ENCODE data around the gene YWHAQ.

The YWHAQ gene

DNA sequence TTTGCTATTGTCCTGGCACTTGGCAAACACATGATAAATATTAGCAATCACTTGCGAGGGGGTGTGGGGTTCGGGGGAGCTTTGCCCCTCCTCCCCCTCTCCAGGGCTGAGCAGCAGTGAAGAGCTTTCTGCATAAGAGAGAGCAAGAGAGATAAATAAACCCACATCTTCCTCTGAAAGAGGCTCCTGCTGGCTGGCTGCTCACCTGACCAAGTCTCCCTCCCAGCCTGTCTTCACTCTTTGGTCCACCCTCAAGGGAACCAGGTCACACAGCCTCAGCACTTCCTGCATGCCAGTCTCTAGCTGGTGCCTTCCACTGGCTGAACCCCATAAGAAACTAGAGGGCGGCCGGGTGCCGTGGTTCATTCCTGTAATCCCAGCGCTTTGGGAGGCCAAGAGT is 18.5 kb upstream of the YWHAQ start:
- Mint-ChIP-seq H3K27ac (no peak overlapping the region), H3K4me1 (peaks cover 28% of the 10 kb centered on the region), H3K36me3 (ENCODE audit: low read depth) (no peaks in the 10 kb centered on the region), H3K9me3 (no peaks in the 10 kb centered on the region), H3K4me3 (no peak overlapping the region), H3K27me3 (ENCODE audit: low read depth, poor library complexity) (peaks cover 28% of the 10 kb centered on the region)
- DNase-seq = no peak
- TF ChIP-seq, protein P1, sequence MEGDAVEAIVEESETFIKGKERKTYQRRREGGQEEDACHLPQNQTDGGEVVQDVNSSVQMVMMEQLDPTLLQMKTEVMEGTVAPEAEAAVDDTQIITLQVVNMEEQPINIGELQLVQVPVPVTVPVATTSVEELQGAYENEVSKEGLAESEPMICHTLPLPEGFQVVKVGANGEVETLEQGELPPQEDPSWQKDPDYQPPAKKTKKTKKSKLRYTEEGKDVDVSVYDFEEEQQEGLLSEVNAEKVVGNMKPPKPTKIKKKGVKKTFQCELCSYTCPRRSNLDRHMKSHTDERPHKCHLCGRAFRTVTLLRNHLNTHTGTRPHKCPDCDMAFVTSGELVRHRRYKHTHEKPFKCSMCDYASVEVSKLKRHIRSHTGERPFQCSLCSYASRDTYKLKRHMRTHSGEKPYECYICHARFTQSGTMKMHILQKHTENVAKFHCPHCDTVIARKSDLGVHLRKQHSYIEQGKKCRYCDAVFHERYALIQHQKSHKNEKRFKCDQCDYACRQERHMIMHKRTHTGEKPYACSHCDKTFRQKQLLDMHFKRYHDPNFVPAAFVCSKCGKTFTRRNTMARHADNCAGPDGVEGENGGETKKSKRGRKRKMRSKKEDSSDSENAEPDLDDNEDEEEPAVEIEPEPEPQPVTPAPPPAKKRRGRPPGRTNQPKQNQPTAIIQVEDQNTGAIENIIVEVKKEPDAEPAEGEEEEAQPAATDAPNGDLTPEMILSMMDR (IDR thresholded peaks at IDR 0.05) = no peak

DNA sequence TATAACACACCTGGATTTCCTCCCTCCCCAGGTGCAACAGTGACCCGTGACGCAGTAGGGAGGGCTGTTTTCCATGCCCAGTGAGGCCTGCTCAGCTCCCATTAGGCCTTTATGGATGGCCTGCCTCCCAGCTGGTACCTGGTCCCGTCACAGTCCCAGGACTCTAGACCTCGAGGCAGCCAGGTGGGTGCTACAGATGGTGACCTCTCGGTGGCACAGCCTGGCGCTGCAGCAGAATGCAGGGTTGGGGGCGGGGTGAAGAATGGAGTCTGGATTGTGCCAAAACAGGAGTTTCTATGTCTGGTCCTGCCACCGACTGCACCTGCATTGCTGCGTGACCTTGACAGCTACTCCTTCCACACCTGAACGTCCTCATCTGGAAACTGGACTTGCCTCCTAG is 18.0 kb upstream of the YWHAQ start:
- TF ChIP-seq, protein P1 (IDR thresholded peaks at IDR 0.05) = no peak
- Mint-ChIP-seq H3K9me3 (no peaks in the 10 kb centered on the region), H3K4me1 (peaks cover 24% of the 10 kb centered on the region), H3K36me3 (ENCODE audit: low read depth) (no peaks in the 10 kb centered on the region), H3K27ac (no peak overlapping the region), H3K27me3 (ENCODE audit: low read depth, poor library complexity) (peaks cover 28% of the 10 kb centered on the region), H3K4me3 (no peak overlapping the region)
- no peak for DNase-seq

DNA sequence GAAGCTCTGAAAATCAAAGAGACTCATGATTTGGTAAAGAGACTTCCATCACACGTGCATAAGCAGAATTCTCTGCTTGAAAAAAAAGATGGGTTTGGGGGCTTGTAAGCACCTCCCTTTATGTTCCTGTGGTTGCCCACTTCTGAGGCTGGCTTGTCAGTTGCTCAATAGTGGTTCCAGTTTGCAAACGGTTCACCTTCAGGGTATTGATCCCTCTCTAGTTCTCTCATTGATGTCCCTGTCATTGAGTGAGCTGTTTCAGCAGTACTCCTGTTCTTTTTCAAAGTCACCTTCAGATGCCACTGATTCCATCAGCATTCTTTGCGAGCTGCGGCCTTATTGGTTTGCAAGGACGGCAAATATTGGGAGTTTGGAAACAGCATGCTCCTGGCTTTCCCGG is 17.1 kb upstream of the YWHAQ start:
- Mint-ChIP-seq H3K36me3 (ENCODE audit: low read depth) (no peaks in the 10 kb centered on the region), H3K4me1 (peaks cover 22% of the 10 kb centered on the region), H3K9me3 (no peaks in the 10 kb centered on the region), H3K27ac (no peak overlapping the region), H3K4me3 (no peak overlapping the region), H3K27me3 (ENCODE audit: low read depth, poor library complexity) (peaks cover 27% of the 10 kb centered on the region)
- DNase-seq = no peak
- TF ChIP-seq, protein P1 (IDR thresholded peaks at IDR 0.05) = no peak

DNA sequence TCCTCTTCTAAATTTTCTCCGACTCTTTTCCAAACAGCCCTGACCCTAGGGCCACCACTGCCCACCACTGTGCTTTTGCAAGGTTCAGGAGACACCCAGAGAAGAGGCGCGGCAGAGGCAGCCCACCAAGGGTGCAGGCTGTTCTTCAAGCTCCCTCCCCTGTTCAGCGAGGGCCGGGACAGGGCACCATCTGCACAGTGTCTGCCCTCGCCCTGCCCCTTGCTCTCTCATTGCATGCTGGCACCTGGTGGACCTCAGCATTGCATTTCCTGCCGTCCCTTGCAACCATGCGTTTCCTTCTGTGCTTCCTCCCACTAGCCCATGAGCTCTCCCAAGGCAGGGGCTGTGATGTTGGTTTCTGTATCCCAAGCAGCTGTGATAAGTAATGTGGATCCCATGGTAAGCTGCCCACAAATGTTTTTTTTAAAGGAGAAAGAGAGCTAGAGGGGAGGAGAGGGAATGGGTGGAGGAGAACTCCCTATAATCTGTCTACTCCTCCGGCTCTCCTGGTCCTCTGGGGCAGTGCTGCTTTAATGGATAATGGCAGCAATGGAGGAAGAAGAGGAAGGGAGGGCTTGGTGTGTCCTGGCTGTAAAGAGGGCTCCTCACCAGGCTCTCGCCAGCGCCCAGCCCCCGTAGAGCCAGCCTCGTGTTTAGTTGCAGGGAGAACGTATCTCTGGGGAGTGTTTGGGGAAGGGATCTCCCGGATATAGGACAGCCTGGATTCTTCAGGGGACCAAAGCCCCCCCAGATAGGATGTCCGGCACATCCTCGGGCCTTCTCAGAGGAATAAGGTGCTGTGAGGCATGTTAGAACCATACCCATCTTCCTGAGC is 15.6 kb upstream of the YWHAQ start:
- Mint-ChIP-seq H3K9me3 (no peaks in the 10 kb centered on the region), H3K27ac (peak overlapping the region; percentile 92), H3K4me3 (no peak overlapping the region)

DNA sequence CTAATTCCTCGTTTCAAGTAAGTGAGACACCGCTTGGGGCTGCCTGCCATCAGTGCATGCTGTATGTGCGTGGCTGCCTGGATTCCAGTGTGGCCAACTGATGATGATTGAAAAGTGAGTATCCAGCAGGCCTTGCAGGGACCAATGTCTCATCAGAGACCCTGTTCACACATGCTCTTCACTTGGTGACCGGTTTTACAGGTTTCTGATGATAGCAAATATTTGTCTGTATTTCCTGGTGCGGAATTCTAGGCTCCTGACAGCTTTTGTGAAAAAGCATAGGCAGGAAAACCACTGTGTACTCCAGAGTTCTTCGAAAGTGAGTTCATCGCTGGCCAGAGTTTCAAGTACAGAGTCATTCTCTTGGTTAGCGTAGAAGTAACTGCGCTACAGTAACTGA is 13.8 kb upstream of the YWHAQ start:
- no peaks in the 10 kb centered on the region for H3K36me3 Mint-ChIP-seq (ENCODE audit: low read depth)
- TF ChIP-seq, protein P1 (IDR thresholded peaks at IDR 0.05) = no peak
- no peak overlapping the region for H3K27ac Mint-ChIP-seq

More for the DNA sequence above, 15.6 kb upstream of the YWHAQ start:
- Mint-ChIP-seq H3K27me3 (ENCODE audit: low read depth, poor library complexity) (peaks cover 19% of the 10 kb centered on the region), H3K36me3 (ENCODE audit: low read depth) (no peaks in the 10 kb centered on the region), H3K4me1 (peaks cover 22% of the 10 kb centered on the region)
- TF ChIP-seq, protein P1 (IDR thresholded peaks at IDR 0.05) = no peak
- DNase-seq = no peak

DNA sequence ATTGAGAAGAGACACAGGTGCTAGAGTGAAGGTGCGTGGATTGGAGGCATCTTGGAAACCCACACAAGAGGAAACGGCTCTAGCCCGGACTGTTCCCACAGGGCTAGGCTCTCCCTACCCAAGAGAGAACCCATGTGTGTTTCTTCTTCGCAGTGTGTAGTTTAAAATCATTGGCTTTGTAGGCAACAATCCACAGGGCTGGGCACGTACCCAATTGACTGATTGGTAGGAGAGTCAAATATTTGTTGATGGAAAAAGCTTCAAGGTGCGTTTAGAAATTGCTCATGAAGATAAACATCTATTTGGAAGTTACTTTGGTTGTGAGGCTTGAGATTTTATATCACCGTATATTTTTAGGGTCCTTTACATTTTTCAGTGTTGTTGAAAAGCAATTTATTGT is 13.2 kb upstream of the YWHAQ start:
- Mint-ChIP-seq H3K36me3 (ENCODE audit: low read depth) (no peaks in the 10 kb centered on the region), H3K4me3 (no peak overlapping the region), H3K9me3 (no peaks in the 10 kb centered on the region), H3K27ac (no peak overlapping the region), H3K4me1 (peaks cover 34% of the 10 kb centered on the region), H3K27me3 (ENCODE audit: low read depth, poor library complexity) (peaks cover 17% of the 10 kb centered on the region)
- TF ChIP-seq, protein P1 (IDR thresholded peaks at IDR 0.05) = no peak
- no peak for DNase-seq

More for the DNA sequence above, 13.8 kb upstream of the YWHAQ start:
- Mint-ChIP-seq H3K27me3 (ENCODE audit: low read depth, poor library complexity) (peaks cover 16% of the 10 kb centered on the region), H3K4me1 (peaks cover 33% of the 10 kb centered on the region), H3K4me3 (no peak overlapping the region), H3K9me3 (no peaks in the 10 kb centered on the region)
- DNase-seq = no peak
